22Rv1 (cell line): ENCODE measurements around the gene BORCS8.

Source experiments
- CTCF ChIP-seq: fragments of 450-650 bp; IDR thresholded peaks from 2 replicates; pipeline ENCODE4 v1.5.1; 2017; ENCODE audit warnings: mild to moderate bottlenecking
- ZFX ChIP-seq: fragments of 450-650 bp; IDR thresholded peaks from 2 replicates; pipeline ENCODE4 v1.6.1; 2017; ENCODE audit warnings: antibody characterized with exemption, borderline replicate concordance

- TF ChIP-seq CTCF: no peak
- no peak for TF ChIP-seq ZFX
Measured at GRCh38 chr19:19171821-19172532, 20.0 kb downstream of the BORCS8 start.
